Effector memory CD4-positive, alpha-beta T cell (primary cell): ENCODE results near the gene RPS16.
A peak's percentile ranks its signal among the peaks of the same experiment; 100 is the strongest.

Experiments used
- DNase-seq, 3 donors: peaks; one replicate each; pipeline ENCODE4 v3.0.0-alpha.2; 2020
- H3K27ac ChIP-seq: 2 replicates; pipeline ENCODE4 v1.7.0; 2013; ENCODE audit warnings: mild to moderate bottlenecking, low read length, moderate library complexity; ENCODE audit not compliant: insufficient read depth, poor library complexity, severe bottlenecking
- H3K27me3 ChIP-seq: replicated peaks from 2 replicates; pipeline ENCODE4 v1.7.0; 2013; ENCODE audit warnings: mild to moderate bottlenecking, low read length; ENCODE audit not compliant: insufficient read depth, control insufficient read depth, poor library complexity, severe bottlenecking
- H3K36me3 ChIP-seq: 2 replicates; pipeline ENCODE4 v1.7.0; 2013; ENCODE audit warnings: mild to moderate bottlenecking, low read length, moderate library complexity; ENCODE audit not compliant: control insufficient read depth, insufficient read depth
- H3K4me1 ChIP-seq: 2 replicates; pipeline ENCODE4 v1.7.0; 2013; ENCODE audit warnings: low read length, mild to moderate bottlenecking; ENCODE audit not compliant: control insufficient read depth, insufficient read depth, poor library complexity, severe bottlenecking
- H3K4me3 ChIP-seq: 2 replicates; pipeline ENCODE4 v1.7.0; 2013; ENCODE audit warnings: low read length, low read depth, mild to moderate bottlenecking; ENCODE audit not compliant: insufficient read depth, poor library complexity, severe bottlenecking
- H3K9me3 ChIP-seq: 2 replicates; pipeline ENCODE4 v1.7.0; 2013; ENCODE audit warnings: mild to moderate bottlenecking, low read length, moderate library complexity; ENCODE audit not compliant: control insufficient read depth

Gene RPS16

GRCh38 chr19:39434123-39435076, 1.3 kb downstream of the RPS16 start:
- Histone ChIP-seq H3K27ac (peak overlapping the region; percentile 94), H3K36me3 (peaks cover 27% of the 10 kb centered on the region), H3K27me3 (no peaks in the 10 kb centered on the region), H3K4me1 (peaks cover 29% of the 10 kb centered on the region), H3K9me3 (no peaks in the 10 kb centered on the region), H3K4me3 (peak overlapping the region; percentile 93)
- no peak for DNase-seq

DNA sequence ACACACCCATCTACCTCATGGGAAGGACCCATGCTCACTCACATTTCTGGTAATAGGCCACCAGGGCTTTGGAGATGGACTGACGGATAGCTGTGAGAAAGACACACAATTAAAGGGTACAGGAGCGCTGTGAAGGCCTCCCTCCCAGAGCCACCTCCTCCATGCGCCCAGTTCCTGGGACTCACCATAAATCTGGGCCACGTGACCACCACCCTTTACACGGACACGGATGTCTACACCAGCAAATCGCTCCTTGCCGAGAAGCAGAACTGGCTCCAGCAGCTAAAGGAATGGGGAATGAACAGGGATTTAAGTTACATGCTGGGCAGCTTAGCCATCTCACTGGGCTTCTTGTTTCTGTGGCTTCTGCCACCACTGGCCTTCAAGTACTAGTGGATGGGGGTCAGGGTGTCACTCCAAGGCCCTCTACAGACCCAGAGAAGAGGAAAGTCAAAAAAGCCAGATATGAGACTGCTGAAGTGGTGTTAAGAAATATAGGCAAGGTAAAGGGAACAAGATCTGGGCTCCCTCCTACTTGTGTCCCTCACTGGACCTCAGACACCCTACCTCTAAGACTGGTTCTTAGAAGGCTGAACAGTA, 2.2 kb downstream of the RPS16 start:
- no peak for DNase-seq
- no peaks in the 10 kb centered on the region for H3K27me3 ChIP-seq
- H3K4me3 ChIP-seq, result no peak overlapping the region
- H3K27ac ChIP-seq, result peak overlapping the region; percentile 94
- H3K36me3 ChIP-seq, result peaks cover 27% of the 10 kb centered on the region
- H3K4me1 ChIP-seq, result peaks cover 29% of the 10 kb centered on the region
- no peaks in the 10 kb centered on the region for H3K9me3 ChIP-seq

DNA sequence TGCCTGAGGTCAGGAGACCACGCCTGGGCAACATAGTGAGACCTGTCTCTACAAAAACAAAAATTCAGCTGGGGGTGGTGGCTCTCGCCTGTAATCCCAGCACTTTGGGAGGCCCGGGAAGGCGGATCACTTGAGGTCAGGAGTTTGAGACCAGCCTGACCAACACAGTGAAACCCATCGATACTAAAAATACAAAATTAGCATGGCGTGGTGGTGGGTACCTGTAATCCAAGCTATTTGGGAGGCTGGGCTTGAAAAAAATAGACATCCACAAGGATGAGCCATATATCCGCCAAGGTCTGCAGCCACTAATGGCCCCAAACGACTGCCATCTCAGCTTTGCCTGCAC, 3.1 kb downstream of the RPS16 start:
- no peak for DNase-seq
- H3K27ac ChIP-seq, result no peak overlapping the region
- peaks cover 29% of the 10 kb centered on the region for H3K4me1 ChIP-seq
- no peak overlapping the region for H3K4me3 ChIP-seq
- peaks cover 27% of the 10 kb centered on the region for H3K36me3 ChIP-seq
- H3K9me3 ChIP-seq, result no peaks in the 10 kb centered on the region
- H3K27me3 ChIP-seq, result no peaks in the 10 kb centered on the region

GRCh38 chr19:39430675-39431593, 4.8 kb downstream of the RPS16 start:
- peak; percentile 76 to 84 (median 80) for DNase-seq
- no peak overlapping the region for H3K4me3 ChIP-seq
- peaks cover 23% of the 10 kb centered on the region for H3K4me1 ChIP-seq

GRCh38 chr19:39428283-39429112, 7.3 kb downstream of the RPS16 start:
- peaks cover 12% of the 10 kb centered on the region for H3K36me3 ChIP-seq
- DNase-seq, result no peak
- no peaks in the 10 kb centered on the region for H3K9me3 ChIP-seq
- no peak overlapping the region for H3K27ac ChIP-seq
- peaks cover 9% of the 10 kb centered on the region for H3K4me1 ChIP-seq
- H3K4me3 ChIP-seq, result no peak overlapping the region
- no peaks in the 10 kb centered on the region for H3K27me3 ChIP-seq

More at GRCh38 chr19:39430675-39431593, 4.8 kb downstream of the RPS16 start:
- Histone ChIP-seq H3K27ac (peak overlapping the region; percentile 70), H3K36me3 (peaks cover 27% of the 10 kb centered on the region), H3K9me3 (no peaks in the 10 kb centered on the region), H3K27me3 (no peaks in the 10 kb centered on the region)

GRCh38 chr19:39427707-39428106, 8.0 kb downstream of the RPS16 start:
- no peak overlapping the region for H3K27ac ChIP-seq

DNA sequence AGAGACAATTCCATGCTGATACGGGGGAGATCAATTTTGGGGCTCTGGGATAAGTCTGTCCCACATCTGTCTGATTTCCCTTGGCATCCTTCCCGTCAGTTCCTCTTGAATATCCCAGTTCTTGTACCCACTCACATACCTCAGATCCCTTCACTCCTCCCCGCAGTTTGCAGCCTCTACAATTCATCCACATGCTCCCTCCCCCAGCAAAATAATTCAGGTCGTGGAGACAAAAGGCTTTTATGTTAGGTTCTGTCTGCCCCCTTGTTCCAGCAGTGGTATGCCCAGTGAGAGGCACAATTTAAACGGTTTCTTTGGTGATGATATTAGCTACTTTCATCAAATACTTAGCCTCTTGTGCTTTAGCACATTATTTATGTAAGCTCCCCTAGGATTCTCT, 9.6 kb downstream of the RPS16 start:
- H3K4me3 ChIP-seq, result no peak overlapping the region
- H3K36me3 ChIP-seq, result peaks cover 9% of the 10 kb centered on the region
- no peaks in the 10 kb centered on the region for H3K9me3 ChIP-seq
- H3K27ac ChIP-seq, result no peak overlapping the region
- peaks cover 6% of the 10 kb centered on the region for H3K4me1 ChIP-seq
- H3K27me3 ChIP-seq, result no peaks in the 10 kb centered on the region
- no peak for DNase-seq

More at GRCh38 chr19:39427707-39428106, 8.0 kb downstream of the RPS16 start:
- Histone ChIP-seq H3K27me3 (no peaks in the 10 kb centered on the region), H3K4me1 (peaks cover 9% of the 10 kb centered on the region), H3K9me3 (no peaks in the 10 kb centered on the region), H3K4me3 (no peak overlapping the region), H3K36me3 (peaks cover 10% of the 10 kb centered on the region)
- no peak for DNase-seq

- no peak overlapping the region for H3K27ac ChIP-seq
- H3K4me1 ChIP-seq, result peaks cover 4% of the 10 kb centered on the region
- H3K36me3 ChIP-seq, result peaks cover 9% of the 10 kb centered on the region
- no peak overlapping the region for H3K4me3 ChIP-seq
- no peaks in the 10 kb centered on the region for H3K9me3 ChIP-seq
- H3K27me3 ChIP-seq, result no peaks in the 10 kb centered on the region
- DNase-seq, result no peak
Observed at GRCh38 chr19:39425744-39426143, 10.0 kb downstream of the RPS16 start.

DNA sequence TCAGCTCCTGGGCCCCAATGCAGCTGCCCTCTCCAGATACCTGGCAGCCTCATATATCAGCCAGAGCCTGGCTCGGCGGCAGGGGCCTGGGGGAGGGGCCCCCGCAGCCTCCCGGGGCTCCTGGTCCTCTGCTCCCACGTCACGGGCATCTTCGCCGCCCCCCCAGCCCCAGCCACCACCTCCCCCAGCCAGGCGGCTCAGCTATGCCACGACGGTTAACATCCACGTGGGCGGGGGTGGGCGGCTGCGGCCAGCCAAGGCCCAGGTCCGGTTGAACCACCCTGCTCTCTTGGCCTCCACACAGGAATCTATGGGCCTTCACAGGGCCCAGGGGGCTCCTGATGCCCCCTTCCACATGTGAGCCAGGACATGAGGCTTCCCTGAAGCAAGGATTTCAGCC, 10.8 kb downstream of the RPS16 start:
- H3K9me3 ChIP-seq, result no peaks in the 10 kb centered on the region
- no peak overlapping the region for H3K27ac ChIP-seq
- no peak overlapping the region for H3K4me3 ChIP-seq
- no peaks in the 10 kb centered on the region for H3K27me3 ChIP-seq
- H3K36me3 ChIP-seq, result peaks cover 9% of the 10 kb centered on the region
- DNase-seq, result no peak
- no peaks in the 10 kb centered on the region for H3K4me1 ChIP-seq
